Activated CD8-positive, alpha-beta memory T cell treated with anti-CD3 and anti-CD28 coated beads, Interleukin-2, amount 50 U/mL, for 24 hours (primary cell): ENCODE data around the gene GARIN5B.

Experiments used
- DNase-seq: peaks from one replicate; pipeline ENCODE4 v3.0.0-alpha.2; 2020; ENCODE audit errors: extremely low read depth

Gene GARIN5B

GRCh38 chr19:55324662-55325061, 38.4 kb downstream of the GARIN5B start:
- DNase-seq, result no peak

- DNase-seq, result no peak
Measured at GRCh38 chr19:55322204-55322885, 40.7 kb downstream of the GARIN5B start.

GRCh38 chr19:55321466-55322137, 41.5 kb downstream of the GARIN5B start:
- no peak for DNase-seq

- DNase-seq, result no peak
Measured at GRCh38 chr19:55320844-55321419, 42.1 kb downstream of the GARIN5B start.

GRCh38 chr19:55319785-55320184, 43.3 kb downstream of the GARIN5B start:
- no peak for DNase-seq

- DNase-seq, result no peak
Measured at GRCh38 chr19:55316646-55317045, 46.4 kb downstream of the GARIN5B start.

DNA sequence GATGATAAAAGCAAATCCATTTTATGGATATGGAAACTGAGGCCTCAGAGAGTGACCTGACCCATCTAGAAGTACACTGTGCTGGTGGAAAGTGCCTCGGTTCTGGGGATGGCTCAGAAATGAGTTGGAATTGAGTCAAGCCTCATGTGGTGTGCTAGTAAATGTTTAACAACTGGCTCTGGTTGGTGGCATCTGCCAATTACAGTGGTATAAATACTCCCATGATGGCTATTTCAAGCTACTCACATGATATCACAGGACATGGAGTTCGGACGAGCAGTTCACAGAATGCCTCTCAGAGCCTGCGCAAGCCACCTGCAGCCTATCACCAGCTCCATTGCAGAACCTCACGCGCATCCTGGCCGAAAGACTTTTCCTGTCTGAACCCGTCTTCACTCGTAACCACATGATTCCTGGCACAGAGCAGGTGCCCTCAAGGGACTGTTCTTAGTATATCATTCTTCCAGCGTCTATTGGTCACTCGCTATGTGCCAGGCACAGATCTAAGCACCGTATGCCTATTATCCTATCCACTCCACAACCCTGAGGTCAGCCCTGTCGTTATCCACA, 47.0 kb downstream of the GARIN5B start:
- no peak for DNase-seq

DNA sequence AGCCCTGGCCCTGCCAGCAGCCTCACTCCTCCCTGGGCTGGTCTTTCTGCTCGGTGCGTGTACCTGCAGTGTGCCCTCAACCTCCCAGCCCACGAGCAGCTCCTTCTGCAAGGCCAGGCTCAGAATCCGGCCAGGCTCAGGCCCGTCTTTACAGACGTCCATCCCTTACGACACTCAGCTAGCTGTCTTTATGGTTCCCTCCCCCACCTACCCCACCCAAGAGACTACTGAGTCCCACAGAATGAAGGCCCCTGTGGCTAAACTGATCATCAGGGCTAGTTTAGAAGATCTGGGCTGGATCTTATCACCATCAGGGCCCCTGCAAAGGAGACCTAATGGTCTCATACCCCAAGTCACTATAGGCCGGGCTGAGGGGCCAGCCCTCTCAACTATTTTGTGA, 48.7 kb downstream of the GARIN5B start:
- DNase-seq, result no peak

- DNase-seq, result no peak
Measured at GRCh38 chr19:55312621-55313512, 50.2 kb downstream of the GARIN5B start.

- no peak for DNase-seq
Measured at GRCh38 chr19:55311797-55312196, 51.3 kb downstream of the GARIN5B start.

DNA sequence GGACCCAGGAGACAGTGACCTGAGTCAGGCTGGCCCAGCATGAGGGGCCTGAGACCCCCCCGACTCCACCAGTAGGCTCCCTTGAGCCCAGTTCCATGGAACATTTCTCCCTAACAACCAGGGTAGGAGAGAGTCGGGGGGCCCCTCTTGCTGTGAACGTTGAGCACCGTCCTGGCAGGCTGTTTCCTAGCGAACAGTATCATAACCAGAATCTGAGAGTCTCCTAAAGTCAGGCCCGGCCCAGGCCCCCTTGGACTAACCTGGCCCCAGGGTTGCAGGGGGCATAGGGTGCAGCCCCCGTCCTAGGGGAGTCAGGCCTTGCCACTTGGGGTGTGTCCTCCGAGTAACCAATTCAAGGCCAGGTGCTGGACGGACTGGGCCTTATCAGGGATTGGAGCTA, 51.7 kb downstream of the GARIN5B start:
- DNase-seq, result no peak

DNA sequence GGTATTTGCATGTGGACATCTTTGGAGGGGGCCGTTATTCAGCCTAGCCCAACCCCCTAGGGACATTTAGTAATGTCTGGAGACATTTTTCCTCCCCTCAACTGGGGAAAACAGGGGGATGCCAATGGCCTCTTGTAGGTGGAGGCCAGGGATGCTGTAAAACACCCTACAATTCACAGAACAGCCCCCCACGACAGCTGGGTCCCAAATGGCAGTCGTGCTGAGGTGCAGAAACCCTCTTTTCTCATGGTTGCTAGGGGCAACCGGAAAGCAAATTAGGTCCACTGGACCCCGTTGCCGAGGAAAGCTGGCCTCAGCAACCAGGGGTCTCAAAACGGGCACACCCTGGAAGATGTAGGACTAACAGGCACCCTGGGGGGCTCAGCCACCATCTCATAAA, 52.6 kb downstream of the GARIN5B start:
- no peak for DNase-seq

DNA sequence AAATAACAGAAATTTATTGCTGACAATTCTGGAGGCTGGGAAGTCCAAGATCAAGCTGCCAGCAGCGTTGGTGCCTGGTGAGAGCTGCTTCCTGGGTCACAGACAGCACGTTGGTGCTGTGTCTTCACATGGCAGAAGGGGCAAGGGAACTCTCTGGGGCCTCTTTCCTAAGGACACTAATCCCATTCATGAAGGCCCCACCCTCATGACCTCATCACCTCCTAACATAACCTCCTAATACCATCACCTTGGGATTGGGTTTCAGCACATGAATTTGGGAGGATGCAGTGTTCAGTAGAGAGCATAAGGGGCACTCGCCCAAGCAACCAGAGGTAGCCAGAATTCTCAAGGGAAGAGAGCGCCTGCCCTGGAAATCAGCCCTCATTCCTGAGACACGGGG, 53.6 kb downstream of the GARIN5B start:
- no peak for DNase-seq

GRCh38 chr19:55308281-55308680, 54.8 kb downstream of the GARIN5B start:
- no peak for DNase-seq

GRCh38 chr19:55306712-55307111, 56.3 kb downstream of the GARIN5B start:
- DNase-seq, result no peak

DNA sequence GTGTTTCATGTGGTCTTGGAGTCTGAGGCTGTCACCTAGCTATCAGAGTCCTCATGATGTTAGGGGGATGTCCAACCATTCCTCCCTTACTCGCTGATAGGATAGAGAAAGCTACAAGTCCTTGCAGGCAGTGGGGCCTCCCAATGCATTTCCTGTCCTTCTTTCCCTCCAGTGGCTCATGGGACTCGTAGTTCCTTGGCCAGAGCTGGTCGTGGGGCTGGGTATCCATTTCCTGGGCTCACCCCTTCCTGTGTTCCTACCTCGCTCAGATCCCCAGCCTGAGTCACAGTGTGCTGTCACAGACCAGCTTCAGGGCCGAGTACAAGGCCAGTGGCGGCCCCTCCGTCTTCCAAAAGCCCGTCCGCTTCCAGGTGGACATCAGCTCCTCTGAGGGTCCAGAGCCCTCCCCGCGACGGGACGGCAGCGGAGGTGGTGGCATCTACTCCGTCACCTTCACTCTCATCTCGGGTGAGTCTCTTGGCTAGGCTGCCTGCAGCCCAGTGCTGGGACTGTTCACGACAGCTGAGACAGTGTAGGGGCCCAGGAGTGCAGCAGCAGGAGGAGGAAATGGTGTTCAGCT, 57.0 kb downstream of the GARIN5B start:
- no peak for DNase-seq

DNA sequence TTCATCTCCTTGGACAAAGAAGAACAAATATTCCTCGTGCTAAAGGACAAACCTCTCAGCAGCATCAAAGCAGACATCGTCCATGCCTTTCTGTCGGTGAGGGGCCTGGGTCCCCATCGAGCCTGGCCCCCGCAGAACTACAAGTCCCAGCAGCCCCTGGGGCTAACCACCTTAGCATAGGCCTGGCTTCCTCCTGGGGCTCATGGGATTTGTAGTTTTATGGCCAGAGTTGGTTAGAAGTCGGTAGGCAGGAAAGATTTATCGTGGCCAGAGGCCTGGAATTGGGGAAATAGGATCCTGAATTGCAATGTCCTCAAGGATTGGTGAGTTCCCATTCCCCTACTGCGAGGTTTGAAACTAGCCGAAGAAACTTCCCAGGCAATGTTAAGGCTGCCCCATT, 57.6 kb downstream of the GARIN5B start:
- DNase-seq, result peak; percentile 9

GRCh38 chr19:55304980-55305379, 58.1 kb downstream of the GARIN5B start:
- no peak for DNase-seq
